AG10803 (cell line): ENCODE data around the gene DLX6.

ENCODE experiments used
- DNase-seq: peaks from one replicate; pipeline ENCODE4 v3.0.0; 2010; ENCODE audit warnings: low read depth
- H3K4me3 ChIP-seq: 2 replicates; pipeline ENCODE4 v1.5.1; 2011; ENCODE audit warnings: mild to moderate bottlenecking, low read length, control low read depth
- CTCF ChIP-seq: conservative IDR thresholded peaks from 2 replicates; pipeline ENCODE4 v1.5.1; 2011; ENCODE audit warnings: mild to moderate bottlenecking, low read length, control low read depth, inconsistent platforms

DLX6 gene

GRCh38 chr7:96995406-96996110 lies 9.8 kb upstream of the DLX6 start:
- no peak overlapping the region for H3K4me3 ChIP-seq
- DNase-seq = no peak
- no peak for TF ChIP-seq CTCF

- no peak for DNase-seq
Observed at GRCh38 chr7:96996111-96996957, 9.0 kb upstream of the DLX6 start.

GRCh38 chr7:96996958-96997511 lies 8.3 kb upstream of the DLX6 start:
- no peak for TF ChIP-seq CTCF
- no peak for DNase-seq
- no peak overlapping the region for H3K4me3 ChIP-seq

More at GRCh38 chr7:96996111-96996957, 9.0 kb upstream of the DLX6 start:
- H3K4me3 ChIP-seq = no peak overlapping the region
- TF ChIP-seq CTCF = no peak

GRCh38 chr7:96997512-96998032 lies 7.8 kb upstream of the DLX6 start:
- DNase-seq = no peak
- no peak for TF ChIP-seq CTCF
- no peak overlapping the region for H3K4me3 ChIP-seq

DNA sequence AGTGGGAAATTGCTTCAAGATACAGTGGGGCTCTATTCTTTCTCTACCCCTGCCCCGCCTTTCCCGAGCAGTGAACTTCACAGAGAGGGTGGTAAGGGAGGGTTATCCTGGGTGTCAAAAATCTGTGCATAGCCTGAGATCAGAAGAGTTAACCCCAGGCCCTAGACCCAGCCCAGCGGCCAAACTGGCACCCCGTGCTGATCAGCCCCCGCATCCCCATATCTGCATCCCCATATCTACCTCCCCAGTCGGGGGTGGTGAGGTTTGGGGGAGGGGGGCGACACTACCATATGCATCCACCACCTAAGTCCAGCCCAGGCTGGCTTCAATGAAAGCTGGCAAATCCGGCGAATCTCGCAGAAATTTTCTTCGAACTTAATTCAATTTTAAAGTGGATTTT lies 7.0 kb upstream of the DLX6 start:
- no peak for TF ChIP-seq CTCF

DNA sequence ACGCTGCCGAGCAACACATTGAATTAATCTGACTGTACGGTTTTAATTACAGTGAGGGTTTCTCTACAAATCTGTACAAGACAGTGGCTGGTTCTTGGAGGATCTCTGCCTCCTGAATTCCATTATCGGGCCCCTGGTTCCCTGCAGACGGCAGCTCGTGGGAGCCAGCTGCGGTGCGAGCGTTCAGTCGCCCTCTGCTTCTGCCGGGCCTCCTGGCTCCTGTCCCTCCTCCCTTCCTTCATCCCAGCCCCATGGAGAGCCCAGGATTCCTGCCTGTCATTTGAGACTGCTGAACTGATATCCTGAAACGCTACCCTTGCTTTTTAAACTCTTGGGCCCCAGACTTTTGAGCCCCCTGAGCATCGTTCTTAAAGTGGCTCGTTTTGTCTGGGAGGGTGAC lies 6.6 kb upstream of the DLX6 start:
- no peak overlapping the region for H3K4me3 ChIP-seq
- TF ChIP-seq CTCF = no peak
- DNase-seq = no peak

More for the DNA sequence above, 7.0 kb upstream of the DLX6 start:
- DNase-seq = no peak
- H3K4me3 ChIP-seq = no peak overlapping the region
